ENCODE measurements around the gene ZNF267. TPM values are rescaled to one million over a fixed set of nuclear protein-coding genes. Genes with fewer than 3 reads are reported as not detected.
A peak's percentile ranks its signal among the peaks of the same experiment; 100 is the strongest.

Gene ZNF267
- total RNA-seq, 1 donor: 13.6 TPM

GRCh38 chr16:31862761-31863160, 10.8 kb upstream of the ZNF267 start:
- DNase-seq (ENCODE audit: low read depth): no peak
- TF ChIP-seq, protein P1, sequence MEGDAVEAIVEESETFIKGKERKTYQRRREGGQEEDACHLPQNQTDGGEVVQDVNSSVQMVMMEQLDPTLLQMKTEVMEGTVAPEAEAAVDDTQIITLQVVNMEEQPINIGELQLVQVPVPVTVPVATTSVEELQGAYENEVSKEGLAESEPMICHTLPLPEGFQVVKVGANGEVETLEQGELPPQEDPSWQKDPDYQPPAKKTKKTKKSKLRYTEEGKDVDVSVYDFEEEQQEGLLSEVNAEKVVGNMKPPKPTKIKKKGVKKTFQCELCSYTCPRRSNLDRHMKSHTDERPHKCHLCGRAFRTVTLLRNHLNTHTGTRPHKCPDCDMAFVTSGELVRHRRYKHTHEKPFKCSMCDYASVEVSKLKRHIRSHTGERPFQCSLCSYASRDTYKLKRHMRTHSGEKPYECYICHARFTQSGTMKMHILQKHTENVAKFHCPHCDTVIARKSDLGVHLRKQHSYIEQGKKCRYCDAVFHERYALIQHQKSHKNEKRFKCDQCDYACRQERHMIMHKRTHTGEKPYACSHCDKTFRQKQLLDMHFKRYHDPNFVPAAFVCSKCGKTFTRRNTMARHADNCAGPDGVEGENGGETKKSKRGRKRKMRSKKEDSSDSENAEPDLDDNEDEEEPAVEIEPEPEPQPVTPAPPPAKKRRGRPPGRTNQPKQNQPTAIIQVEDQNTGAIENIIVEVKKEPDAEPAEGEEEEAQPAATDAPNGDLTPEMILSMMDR (IDR thresholded peaks at IDR 0.05; ENCODE audit: insufficient read depth, low read length): no peak
- H3K4me3 ChIP-seq (ENCODE audit: low read depth, low read length): no peak overlapping the region

DNA sequence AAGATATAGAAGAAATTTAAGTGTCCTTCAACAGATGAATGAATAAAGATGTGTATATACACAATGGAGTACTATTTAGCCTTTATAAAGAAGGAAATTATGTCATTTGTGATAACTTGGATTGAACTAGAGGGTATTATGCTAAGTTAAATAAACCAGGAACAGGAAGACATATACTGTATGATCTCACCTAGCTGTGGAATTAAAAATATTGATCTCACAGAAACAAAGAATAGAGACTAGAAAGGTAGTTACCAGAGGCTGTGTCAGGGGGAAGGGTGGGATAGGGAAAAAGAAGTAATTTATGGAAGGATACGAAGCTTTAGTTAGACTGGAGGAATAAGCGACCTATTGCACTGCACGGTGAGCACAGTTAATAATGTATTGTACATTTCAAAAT, 5.4 kb upstream of the ZNF267 start:
- TF ChIP-seq, protein P1 (IDR thresholded peaks at IDR 0.05; ENCODE audit: insufficient read depth, low read length): no peak
- DNase-seq (ENCODE audit: low read depth): no peak
- no peak overlapping the region for H3K4me3 ChIP-seq (ENCODE audit: low read depth, low read length)

DNA sequence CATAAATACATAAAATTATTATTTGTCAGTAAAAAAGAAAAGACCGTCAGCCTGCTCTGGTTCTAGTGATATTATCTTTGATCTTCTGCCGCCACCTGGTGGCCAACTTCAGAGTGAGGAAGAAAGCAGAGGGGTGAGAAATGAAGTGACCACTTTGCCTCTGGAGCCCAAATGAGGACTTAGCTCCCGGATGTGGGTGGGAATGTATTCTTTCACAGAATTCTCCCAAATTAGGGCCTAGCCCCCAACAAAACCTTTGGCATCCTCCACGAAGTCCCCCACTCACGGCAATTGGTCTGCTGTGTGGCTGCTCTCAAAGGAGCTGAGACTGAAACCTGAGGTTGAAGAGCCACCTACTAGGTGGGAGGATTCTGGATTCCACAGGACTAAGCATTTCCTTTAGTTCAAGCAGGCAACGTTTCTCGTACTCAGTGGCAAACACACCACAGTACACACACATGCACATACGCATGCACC, 4.9 kb upstream of the ZNF267 start:
- TF ChIP-seq, protein P1 (IDR thresholded peaks at IDR 0.05; ENCODE audit: insufficient read depth, low read length): peak; percentile 73
- DNase-seq (ENCODE audit: low read depth): peak; percentile 81
- peak overlapping the region; percentile 37 for H3K4me3 ChIP-seq (ENCODE audit: low read depth, low read length)

- DNase-seq (ENCODE audit: low read depth): peak; percentile 67
- H3K4me3 ChIP-seq (ENCODE audit: low read depth, low read length): no peak overlapping the region
- TF ChIP-seq, protein P1 (IDR thresholded peaks at IDR 0.05; ENCODE audit: insufficient read depth, low read length): no peak
Observed at GRCh38 chr16:31869511-31870201, 4.0 kb upstream of the ZNF267 start.

DNA sequence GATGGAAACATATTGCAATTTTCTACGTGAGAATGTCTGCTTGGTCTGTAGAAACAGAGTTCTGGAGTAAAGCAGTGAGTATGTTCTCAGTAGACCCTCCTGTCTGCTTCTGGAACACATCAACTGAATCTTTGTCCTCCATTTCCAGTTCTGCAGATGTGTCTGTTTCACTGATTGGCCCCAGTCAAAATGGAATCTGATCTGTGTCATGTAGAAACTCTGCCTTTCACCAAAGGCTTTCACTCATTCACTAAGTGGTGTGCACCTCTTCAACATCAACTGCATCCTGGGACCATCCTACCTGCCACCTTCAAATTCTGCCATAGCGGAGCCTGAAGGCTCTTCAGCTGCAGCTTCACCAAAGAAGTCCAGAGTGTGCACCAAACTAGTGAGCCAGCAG, 2.8 kb upstream of the ZNF267 start:
- no peak for DNase-seq (ENCODE audit: low read depth)
- TF ChIP-seq, protein P1 (IDR thresholded peaks at IDR 0.05; ENCODE audit: insufficient read depth, low read length): no peak
- no peak overlapping the region for H3K4me3 ChIP-seq (ENCODE audit: low read depth, low read length)

- H3K4me3 ChIP-seq (ENCODE audit: low read depth, low read length): no peak overlapping the region
- TF ChIP-seq, protein P1 (IDR thresholded peaks at IDR 0.05; ENCODE audit: insufficient read depth, low read length): no peak
- DNase-seq (ENCODE audit: low read depth): no peak
Observed at GRCh38 chr16:31871510-31871909, 2.1 kb upstream of the ZNF267 start.

DNA sequence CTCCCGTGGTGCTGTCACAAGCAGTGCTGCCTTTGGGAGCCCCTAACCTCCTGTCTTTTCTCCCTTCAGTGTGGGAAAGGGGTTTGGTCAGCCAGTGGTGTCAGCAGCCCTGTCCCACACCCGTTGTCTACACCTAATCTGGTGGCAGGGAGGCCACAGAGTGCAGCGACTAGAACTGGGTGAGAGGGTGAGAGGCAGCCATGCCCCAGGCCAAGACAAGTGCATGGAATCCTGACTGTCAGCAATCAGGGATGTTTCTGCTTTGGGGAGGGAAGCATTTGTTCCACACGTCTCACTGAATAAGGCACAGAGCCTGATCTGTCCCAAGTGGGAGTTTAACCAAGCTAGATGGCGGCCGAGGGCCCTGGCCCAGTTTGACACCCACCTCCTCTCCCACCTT, 1.4 kb upstream of the ZNF267 start:
- no peak overlapping the region for H3K4me3 ChIP-seq (ENCODE audit: low read depth, low read length)
- DNase-seq (ENCODE audit: low read depth): no peak
- TF ChIP-seq, protein P1 (IDR thresholded peaks at IDR 0.05; ENCODE audit: insufficient read depth, low read length): no peak
